Natural killer cell (primary cell): ENCODE measurements around the gene FYN. TPM values are rescaled to one million over a fixed set of nuclear protein-coding genes. Genes with fewer than 3 reads are reported as not detected.

Source experiments
- ATAC-seq, 3 donors: fragments of 150-1000 bp in 2 of 3; fragments of 200-7000 bp in 1 of 3; cut with Tn5 transposase; 1 replicate in 1 of 3; 2 replicates in 2 of 3; pipeline ENCODE4 v1.10.0; 2021; ENCODE audit warnings: mild to moderate bottlenecking in 2 of 3, moderate library complexity in 2 of 3
- DNase-seq, 2 donors: peaks; one replicate each; pipeline versions ENCODE4 v3.0.0 to v3.0.0-alpha.2; 2013 to 2021; ENCODE audit warnings: mixed read lengths in 1 of 2
- H3K27ac ChIP-seq: one replicate; pipeline ENCODE4 v1.5.1; 2013; ENCODE audit warnings: mild to moderate bottlenecking, low read length
- H3K27me3 ChIP-seq: one replicate; pipeline ENCODE4 v1.6.1; 2013; ENCODE audit warnings: low read length; ENCODE audit not compliant: control insufficient read depth, insufficient read depth
- H3K36me3 ChIP-seq: one replicate; pipeline ENCODE4 v1.6.1; 2013; ENCODE audit warnings: low read length; ENCODE audit not compliant: control insufficient read depth, insufficient read depth
- H3K4me1 ChIP-seq: one replicate; pipeline ENCODE4 v1.6.1; 2013; ENCODE audit warnings: low read length; ENCODE audit not compliant: control insufficient read depth, insufficient read depth
- H3K4me3 ChIP-seq: one replicate; pipeline ENCODE4 v1.5.1; 2013; ENCODE audit warnings: low read length
- H3K9me3 ChIP-seq: one replicate; pipeline ENCODE4 v1.6.1; 2013; ENCODE audit warnings: low read length; ENCODE audit not compliant: control insufficient read depth, insufficient read depth
- H3K27ac Mint-ChIP-seq, 2 donors: one replicate each; pipeline ENCODE4 v1.8.0; 2022; ENCODE audit warnings: mild to moderate bottlenecking in 2 of 2, mixed read lengths in 2 of 2, moderate library complexity in 1 of 2
- H3K27me3 Mint-ChIP-seq, 2 donors: one replicate each; pipeline ENCODE4 v1.8.0; 2022; ENCODE audit warnings: low read depth in 2 of 2, mixed read lengths in 2 of 2
- H3K36me3 Mint-ChIP-seq: one replicate; pipeline ENCODE4 v1.8.0; 2022; ENCODE audit warnings: mixed read lengths
- H3K4me1 Mint-ChIP-seq, 2 donors: one replicate each; pipeline ENCODE4 v1.8.0; 2022; ENCODE audit warnings: mixed read lengths in 2 of 2
- H3K4me3 Mint-ChIP-seq: one replicate; pipeline ENCODE4 v1.8.0; 2022; ENCODE audit warnings: mild to moderate bottlenecking, moderate library complexity, mixed read lengths
- H3K9me3 Mint-ChIP-seq, 2 donors: one replicate each; pipeline ENCODE4 v1.8.0; 2022; ENCODE audit warnings: mixed read lengths in 2 of 2
- CTCF ChIP-seq: fragments of 200-600 bp; IDR thresholded peaks from one replicate; pipeline ENCODE4 v1.8.0; 2022; ENCODE audit warnings: antibody characterized with exemption
- WGBS: methylation state at CpG from one replicate; pipeline ENCODE4 v1.1.7; 2013; ENCODE audit warnings: missing lambda C conversion rate; ENCODE audit not compliant: insufficient coverage; 5-methylcytosine and 5-hydroxymethylcytosine counted together
- intact Hi-C: fragments of 100-400 bp; cut with micrococcal nuclease; formaldehyde crosslinking; loops from one replicate; pipeline ENCODE4 v1.14.2; 2022
- total RNA-seq, 4 donors: library from RNA; stranded (reverse); fragments of 120-200 nt in 1 of 4; gene quantifications; one replicate each; pipeline versions ENCODE4 v1.2.3 to v1.2.4, GENCODE V29; 2013 to 2022

FYN gene
- total RNA-seq, 3 donors from 2014 or later (not counting 1 experiment from before 2014, with no cell fraction given): 616 to 757 (median 713) TPM

GRCh38 chr6:111711984-111712752 lies 161.1 kb downstream of the FYN start:
- Mint-ChIP-seq H3K27ac (peak overlapping the region; percentile 98 to 100), H3K9me3 (no peaks in the 10 kb centered on the region), H3K4me1 (peaks cover 62 to 70% of the 10 kb centered on the region in 2 donors), H3K4me3 (peak overlapping the region; percentile 40), H3K36me3 (peaks cover 19% of the 10 kb centered on the region), H3K27me3 (no peaks in the 10 kb centered on the region)
- Histone ChIP-seq H3K4me1 (peaks cover 56% of the 10 kb centered on the region), H3K4me3 (no peak overlapping the region), H3K36me3 (peaks cover 67% of the 10 kb centered on the region), H3K27ac (no peak overlapping the region), H3K27me3 (no peaks in the 10 kb centered on the region), H3K9me3 (no peaks in the 10 kb centered on the region)
- no peak for TF ChIP-seq CTCF
- no peak for ATAC-seq
- 95% methylated on average over 13 of the region's 13 CpGs for WGBS
- intact Hi-C loops: loop anchor here (2.0 kb wide), 2 partner anchors 161 to 317 kb away; partner anchors contain the start of gene FYN
- DNase-seq: peak in 1 of 2 donors; percentile 68

GRCh38 chr6:111711476-111711875 lies 161.8 kb downstream of the FYN start:
- intact Hi-C loops: loop anchor here (2.0 kb wide), 2 partner anchors 161 to 317 kb away; partner anchors contain the start of gene FYN
- Mint-ChIP-seq H3K4me1 (peaks cover 62 to 70% of the 10 kb centered on the region in 2 donors), H3K9me3 (no peaks in the 10 kb centered on the region), H3K27ac (peak overlapping the region; percentile 98 to 100), H3K36me3 (peaks cover 19% of the 10 kb centered on the region), H3K4me3 (peak overlapping the region; percentile 40), H3K27me3 (no peaks in the 10 kb centered on the region)
- Histone ChIP-seq H3K27ac (peak overlapping the region; percentile 56), H3K9me3 (no peaks in the 10 kb centered on the region), H3K4me1 (peaks cover 56% of the 10 kb centered on the region), H3K27me3 (no peaks in the 10 kb centered on the region), H3K4me3 (no peak overlapping the region), H3K36me3 (peaks cover 71% of the 10 kb centered on the region)
- DNase-seq (peak in 1 of 2 donors; percentile 31), ATAC-seq (no peak)
- WGBS: 89% methylated on average over 5 of the region's 7 CpGs
- TF ChIP-seq CTCF: no peak

GRCh38 chr6:111710911-111711310 lies 162.3 kb downstream of the FYN start:
- Histone ChIP-seq H3K4me1 (peaks cover 54% of the 10 kb centered on the region), H3K27me3 (no peaks in the 10 kb centered on the region), H3K36me3 (peaks cover 76% of the 10 kb centered on the region), H3K4me3 (no peak overlapping the region), H3K9me3 (no peaks in the 10 kb centered on the region), H3K27ac (peak overlapping the region; percentile 56)
- DNase-seq (peak in 1 of 2 donors; percentile 19), ATAC-seq (no peak)
- Mint-ChIP-seq H3K4me3 (peak overlapping the region; percentile 42), H3K27me3 (no peaks in the 10 kb centered on the region), H3K36me3 (peaks cover 19% of the 10 kb centered on the region), H3K9me3 (no peaks in the 10 kb centered on the region), H3K4me1 (peaks cover 62 to 70% of the 10 kb centered on the region in 2 donors), H3K27ac (peak overlapping the region; percentile 98 to 100)
- TF ChIP-seq CTCF: no peak
- WGBS: 55% methylated on average over 2 of the region's 4 CpGs
- intact Hi-C loops: loop anchor here (1.0 to 2.0 kb wide), 6 partner anchors 93 to 452 kb away; partner anchors contain the start of gene FYN
